Measurements from ENCODE around the gene DNASE1L1.

The DNASE1L1 gene

DNA sequence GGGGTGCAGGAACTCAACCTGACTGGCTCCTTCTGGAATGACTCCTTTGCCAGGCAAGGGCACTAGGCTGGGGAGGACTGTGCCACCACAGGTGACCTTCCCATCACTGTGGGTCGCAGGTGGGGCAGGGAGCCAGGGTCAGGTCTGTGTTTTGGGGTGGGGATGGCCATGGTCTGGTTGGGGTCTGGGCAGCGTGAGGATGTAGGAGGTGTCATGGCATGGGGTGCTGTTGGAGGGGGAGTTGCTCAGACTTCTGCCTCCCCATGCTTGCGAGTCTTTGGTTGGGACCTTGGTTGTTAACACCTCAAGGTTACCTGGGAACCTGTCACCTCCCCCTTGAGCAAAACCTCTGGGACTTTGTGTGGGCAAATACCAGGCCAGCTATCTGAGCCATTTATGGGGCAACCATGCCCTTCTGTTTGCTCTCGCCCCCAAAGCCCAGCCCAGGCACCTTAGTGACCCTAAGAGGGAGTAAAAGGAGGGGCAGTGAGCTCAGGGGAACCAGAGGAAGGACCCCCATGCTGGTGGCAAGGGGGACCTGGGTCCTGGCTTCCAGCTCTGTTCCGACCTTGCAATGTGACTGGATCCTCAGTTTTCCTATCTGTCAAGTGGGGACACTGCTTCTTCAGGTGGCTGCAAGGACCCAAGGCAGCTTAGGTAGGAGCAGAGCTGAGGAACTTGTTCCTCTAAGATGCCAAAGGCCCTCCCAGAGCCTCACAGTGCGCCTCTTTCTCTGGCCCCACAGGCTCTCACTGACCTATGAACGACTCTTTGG is 25.5 kb upstream of the DNASE1L1 start:
- TF ChIP-seq, protein P1, sequence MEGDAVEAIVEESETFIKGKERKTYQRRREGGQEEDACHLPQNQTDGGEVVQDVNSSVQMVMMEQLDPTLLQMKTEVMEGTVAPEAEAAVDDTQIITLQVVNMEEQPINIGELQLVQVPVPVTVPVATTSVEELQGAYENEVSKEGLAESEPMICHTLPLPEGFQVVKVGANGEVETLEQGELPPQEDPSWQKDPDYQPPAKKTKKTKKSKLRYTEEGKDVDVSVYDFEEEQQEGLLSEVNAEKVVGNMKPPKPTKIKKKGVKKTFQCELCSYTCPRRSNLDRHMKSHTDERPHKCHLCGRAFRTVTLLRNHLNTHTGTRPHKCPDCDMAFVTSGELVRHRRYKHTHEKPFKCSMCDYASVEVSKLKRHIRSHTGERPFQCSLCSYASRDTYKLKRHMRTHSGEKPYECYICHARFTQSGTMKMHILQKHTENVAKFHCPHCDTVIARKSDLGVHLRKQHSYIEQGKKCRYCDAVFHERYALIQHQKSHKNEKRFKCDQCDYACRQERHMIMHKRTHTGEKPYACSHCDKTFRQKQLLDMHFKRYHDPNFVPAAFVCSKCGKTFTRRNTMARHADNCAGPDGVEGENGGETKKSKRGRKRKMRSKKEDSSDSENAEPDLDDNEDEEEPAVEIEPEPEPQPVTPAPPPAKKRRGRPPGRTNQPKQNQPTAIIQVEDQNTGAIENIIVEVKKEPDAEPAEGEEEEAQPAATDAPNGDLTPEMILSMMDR (IDR thresholded peaks at IDR 0.05), result no peak

DNA sequence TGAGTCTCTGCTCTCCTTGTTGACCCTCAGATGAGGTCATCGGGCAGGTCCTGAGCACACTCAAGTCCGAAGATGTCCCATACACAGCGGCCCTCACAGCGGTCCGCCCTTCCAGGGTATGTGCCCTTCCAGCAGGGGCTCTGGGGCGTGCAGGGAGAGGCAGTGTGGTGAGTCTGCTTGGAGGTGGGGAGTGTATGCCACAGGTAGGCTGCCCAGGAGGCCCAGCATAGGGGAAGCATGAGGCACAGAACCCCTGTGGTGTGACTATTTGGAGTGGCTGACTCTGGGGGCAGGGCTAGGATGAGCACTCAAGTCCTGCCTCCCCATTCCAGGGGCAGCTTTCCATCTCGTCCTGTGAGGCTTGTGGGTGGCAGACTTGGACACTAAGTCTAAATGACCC is 24.6 kb upstream of the DNASE1L1 start:
- TF ChIP-seq, protein P1 (IDR thresholded peaks at IDR 0.05), result no peak

DNA sequence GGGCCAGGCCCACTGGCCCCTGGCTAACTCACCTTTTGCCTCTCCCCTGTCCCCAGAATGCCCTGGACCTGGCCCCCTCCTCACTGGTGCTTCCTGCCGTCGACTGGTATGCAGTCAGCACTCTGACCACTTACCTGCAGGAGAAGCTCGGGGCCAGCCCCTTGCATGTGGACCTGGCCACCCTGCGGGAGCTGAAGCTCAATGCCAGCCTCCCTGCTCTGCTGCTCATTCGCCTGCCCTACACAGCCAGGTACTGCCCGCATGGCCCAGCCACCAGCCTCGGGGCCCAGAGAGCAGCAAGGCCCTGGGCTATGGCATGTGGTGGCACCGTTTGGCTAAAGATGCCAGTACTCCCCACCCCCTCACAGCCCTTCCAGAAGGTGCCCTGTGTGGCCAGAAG is 23.2 kb upstream of the DNASE1L1 start:
- TF ChIP-seq, protein P1 (IDR thresholded peaks at IDR 0.05), result no peak

DNA sequence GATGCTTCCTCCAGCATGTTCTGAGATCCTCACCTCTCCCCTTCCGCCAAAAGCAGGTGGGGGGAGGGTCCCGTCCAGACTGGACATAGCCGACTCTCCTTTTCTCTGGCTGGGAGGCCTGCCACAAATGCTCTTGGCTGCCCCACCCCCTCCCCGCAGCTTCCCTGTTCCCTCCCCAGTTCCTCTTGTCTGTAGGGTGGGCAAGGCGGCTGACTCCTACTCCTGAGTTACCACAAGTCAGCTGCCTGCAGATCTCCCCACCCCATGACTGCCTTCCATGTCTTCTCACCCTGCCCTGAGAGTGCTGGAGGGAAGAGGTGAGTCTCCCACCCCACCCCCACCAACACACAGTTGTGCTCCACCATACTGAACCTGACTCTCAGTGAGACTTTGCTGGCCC is 22.3 kb upstream of the DNASE1L1 start:
- TF ChIP-seq, protein P1 (IDR thresholded peaks at IDR 0.05), result no peak

DNA sequence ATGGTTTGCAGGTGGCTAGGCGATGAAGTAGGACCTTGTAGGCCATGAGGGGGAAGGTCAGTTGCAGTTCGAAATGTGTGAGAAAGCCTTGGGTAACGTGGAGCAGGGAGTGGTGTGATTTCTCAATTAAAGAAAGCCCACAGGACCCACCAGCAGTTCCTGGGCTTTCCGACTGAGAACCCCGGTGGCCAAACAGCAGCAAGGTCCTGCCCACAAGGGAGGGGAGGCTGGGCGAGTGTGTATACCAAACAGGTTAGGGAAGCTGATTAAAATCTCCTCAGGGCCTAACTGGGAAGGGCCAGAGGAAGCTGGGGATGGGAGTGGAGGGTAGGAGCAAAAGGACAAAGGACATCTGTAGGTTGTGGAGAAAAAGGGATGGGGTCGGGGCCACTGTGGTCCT is 21.9 kb upstream of the DNASE1L1 start:
- TF ChIP-seq, protein P1 (IDR thresholded peaks at IDR 0.05), result no peak

DNA sequence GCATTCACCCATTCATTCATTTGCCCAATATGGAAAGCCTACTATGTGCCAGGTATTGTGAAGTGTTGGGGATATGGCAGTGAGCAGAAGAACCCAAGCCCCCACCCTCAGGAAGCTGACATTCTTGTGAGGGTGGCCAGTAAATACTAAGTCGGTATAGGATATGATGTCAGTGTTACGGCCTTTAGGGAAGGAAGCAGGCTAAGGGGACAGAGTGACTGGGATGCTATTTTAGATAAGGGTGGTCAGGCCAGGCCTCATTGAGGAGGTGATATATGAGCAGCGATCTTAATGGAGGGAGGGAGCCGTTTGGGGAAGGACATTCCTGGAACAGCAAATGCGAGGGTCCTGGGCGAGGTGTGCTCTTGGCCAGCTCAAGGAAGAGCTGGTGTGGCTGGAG is 21.4 kb upstream of the DNASE1L1 start:
- TF ChIP-seq, protein P1 (IDR thresholded peaks at IDR 0.05), result no peak

DNA sequence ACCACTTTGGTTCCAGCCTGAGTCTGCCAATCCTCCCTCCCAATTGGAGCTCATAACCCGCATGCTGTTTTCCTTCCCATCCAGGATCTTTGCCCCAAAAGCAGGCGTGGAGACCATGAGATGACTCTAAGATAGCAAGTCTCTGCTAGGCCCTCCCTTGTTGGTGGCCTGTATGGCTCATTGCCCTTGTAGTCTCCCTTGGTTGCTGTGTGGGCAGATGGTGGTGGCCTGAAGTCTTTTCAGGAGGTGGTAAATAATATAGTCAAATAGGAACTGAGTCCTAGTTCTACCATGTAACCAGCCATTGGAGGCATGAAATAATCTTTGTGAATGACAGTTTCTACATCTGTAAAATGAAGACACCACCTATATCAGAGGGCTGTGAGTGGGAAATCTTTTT is 20.7 kb upstream of the DNASE1L1 start:
- TF ChIP-seq, protein P1 (IDR thresholded peaks at IDR 0.05), result no peak
